IMR-90 (cell line): ENCODE results near the gene CD72. TPM values are rescaled to one million over a fixed set of nuclear protein-coding genes. Genes with fewer than 3 reads are reported as not detected.
A peak's percentile ranks its signal among the peaks of the same experiment; 100 is the strongest.
"Not testable (repeated sequence)": the region's sequence is repeated elsewhere in the genome, so short reads cannot be mapped to it uniquely, and the experiment has no call there.

Experiments
- ATAC-seq: fragments of 200-7000 bp; cut with Tn5 transposase; 2 replicates; pipeline ENCODE4 v1.9.1; 2020; ENCODE audit warnings: low read depth, mild to moderate bottlenecking, moderate library complexity
- BruUV-seq: library from RNA; stranded (reverse); fragments of 400-500 nt; replicated peaks from 2 replicates; lab custom pipeline; 2021; lab: Mats Ljungman, UMichigan
- CTCF ChIA-PET: fragments of 300-600 bp; formaldehyde crosslinking; extraction: SDS; loops from one replicate; lab custom pipeline; 2021; ENCODE audit warnings: antibody characterized with exemption; lab: Yijun Ruan, JAX
- POLR2A ChIA-PET: fragments of 300-600 bp; sonication (Branson Sonifier 250); formaldehyde crosslinking; loops from one replicate; lab custom pipeline; 2022; ENCODE audit warnings: antibody characterized with exemption; ENCODE audit not compliant: unreplicated experiment; lab: Charles Lee
- DNase-seq: peaks from one replicate; pipeline ENCODE4 v3.0.0; 2013
- H2AFZ ChIP-seq: replicated peaks from 2 replicates; pipeline ENCODE3; 2013; ENCODE audit warnings: low read length, mild to moderate bottlenecking; ENCODE audit not compliant: poor library complexity
- H2AK5ac ChIP-seq: 2 replicates; pipeline ENCODE4 v1.6.1; 2013; ENCODE audit warnings: low read depth, low read length, inconsistent platforms
- H2AK9ac ChIP-seq: replicated peaks from 2 replicates; pipeline ENCODE3; 2013; ENCODE audit warnings: mild to moderate bottlenecking, low read depth, low read length, moderate library complexity; ENCODE audit not compliant: poor library complexity
- H2BK120ac ChIP-seq: 2 replicates; pipeline ENCODE4 v1.6.1; 2013; ENCODE audit warnings: low read depth, low read length, inconsistent platforms
- H2BK15ac ChIP-seq: 3 replicates; pipeline ENCODE4 v1.6.1; 2013; ENCODE audit warnings: low read depth, low read length, inconsistent platforms
- H2BK20ac ChIP-seq: 2 replicates; pipeline ENCODE4 v1.6.1; 2013; ENCODE audit warnings: low read depth, mild to moderate bottlenecking, inconsistent platforms, low read length, moderate library complexity
- H2BK5ac ChIP-seq: 2 replicates; pipeline ENCODE4 v1.6.1; 2013; ENCODE audit warnings: mild to moderate bottlenecking, low read depth, low read length, inconsistent platforms; ENCODE audit not compliant: poor library complexity, severe bottlenecking
- H3K14ac ChIP-seq: replicated peaks from 2 replicates; pipeline ENCODE4 v1.6.1; 2013; ENCODE audit warnings: low read depth, low read length, inconsistent platforms
- H3K18ac ChIP-seq: 2 replicates; pipeline ENCODE4 v1.6.1; 2013; ENCODE audit warnings: low read depth, low read length, control low read depth
- H3K23ac ChIP-seq: 2 replicates; pipeline ENCODE4 v1.6.1; 2013; ENCODE audit warnings: low read depth, low read length, inconsistent platforms
- H3K27ac ChIP-seq: 2 replicates; pipeline ENCODE4 v1.5.1; 2013; ENCODE audit warnings: mild to moderate bottlenecking, control low read depth, low read length; ENCODE audit not compliant: insufficient read depth
- H3K27me3 ChIP-seq: 2 replicates; pipeline ENCODE4 v1.6.1; 2013; ENCODE audit warnings: low read length; ENCODE audit not compliant: control insufficient read depth, insufficient read depth
- H3K36me3 ChIP-seq: 2 replicates; pipeline ENCODE4 v1.6.1; 2013; ENCODE audit warnings: low read length, mixed read lengths; ENCODE audit not compliant: control insufficient read depth, insufficient read depth
- H3K4ac ChIP-seq: 2 replicates; pipeline ENCODE4 v1.6.1; 2013; ENCODE audit warnings: low read depth, low read length, inconsistent platforms
- H3K4me1 ChIP-seq: 2 replicates; pipeline ENCODE4 v1.6.1; 2013; ENCODE audit warnings: low read length, mixed read lengths; ENCODE audit not compliant: control insufficient read depth, insufficient read depth
- H3K4me2 ChIP-seq: 2 replicates; pipeline ENCODE4 v1.6.1; 2013; ENCODE audit warnings: low read depth, mild to moderate bottlenecking, control low read depth, low read length, moderate library complexity
- H3K4me3 ChIP-seq: 2 replicates; pipeline ENCODE4 v1.5.1; 2013; ENCODE audit warnings: low read depth, mild to moderate bottlenecking, control low read depth, low read length, moderate library complexity; ENCODE audit not compliant: insufficient read depth
- H3K56ac ChIP-seq: 2 replicates; pipeline ENCODE4 v1.6.1; 2013; ENCODE audit warnings: low read length, inconsistent platforms; ENCODE audit not compliant: insufficient read depth; ENCODE audit errors: extremely low read depth
- H3K79me1 ChIP-seq, 2 experiments: 2 replicates each; pipeline ENCODE4 v1.6.1; 2013; ENCODE audit warnings: low read length in 2 of 2, inconsistent platforms in 1 of 2, low read depth in 1 of 2
- H3K9ac ChIP-seq: 2 replicates; pipeline ENCODE4 v1.6.1; 2013; ENCODE audit warnings: low read depth, low read length, control low read depth
- H3K9me1 ChIP-seq: 2 replicates; pipeline ENCODE4 v1.6.1; 2013; ENCODE audit warnings: low read length, inconsistent platforms; ENCODE audit not compliant: insufficient read depth
- H3K9me3 ChIP-seq: 2 replicates; pipeline ENCODE4 v1.6.1; 2013; ENCODE audit warnings: low read length; ENCODE audit not compliant: control insufficient read depth, insufficient read depth
- H4K20me1 ChIP-seq: 2 replicates; pipeline ENCODE4 v1.6.1; 2013; ENCODE audit warnings: low read length, inconsistent platforms; ENCODE audit not compliant: insufficient read depth
- H4K5ac ChIP-seq: 2 replicates; pipeline ENCODE4 v1.6.1; 2013; ENCODE audit warnings: mild to moderate bottlenecking, low read depth, low read length, control low read depth
- H4K8ac ChIP-seq, 2 experiments: 2 replicates each; pipeline ENCODE4 v1.6.1; 2013; ENCODE audit warnings: low read depth in 2 of 2, low read length in 2 of 2, control low read depth in 1 of 2, inconsistent platforms in 1 of 2
- H4K91ac ChIP-seq: 2 replicates; pipeline ENCODE4 v1.6.1; 2013; ENCODE audit warnings: low read depth, low read length, inconsistent platforms; ENCODE audit not compliant: insufficient read depth
- MAFK ChIP-seq: IDR thresholded peaks from 2 replicates; pipeline ENCODE4 v1.6.1; 2012; ENCODE audit warnings: low read depth, low read length, improper control_type of control experiment
- RFX5 ChIP-seq: IDR thresholded peaks from 2 replicates; pipeline ENCODE4 v1.8.0; 2012; ENCODE audit warnings: low read depth, mild to moderate bottlenecking, low read length, moderate library complexity
- WGBS, 2 experiments: methylation state at CpG; one replicate each; pipeline versions ENCODE4 v1.1.5 to v1.1.7; 2013; ENCODE audit warnings: missing lambda C conversion rate in 2 of 2; ENCODE audit not compliant: insufficient read length in 1 of 2; ENCODE audit errors: extremely low coverage in 2 of 2; 5-methylcytosine and 5-hydroxymethylcytosine counted together
- dilution Hi-C: fragments of 300-500 bp; cut with HindIII; formaldehyde crosslinking; loops from one replicate; pipeline ENCODE4 v1.14.3; 2018; ENCODE audit warnings: low sequenced_read_pairs; ENCODE audit not compliant: unreplicated experiment
- in situ Hi-C: fragments of 300-500 bp; cut with MboI; formaldehyde crosslinking; loops from 3 replicates; pipeline ENCODE4 v1.14.3; 2019; ENCODE audit warnings: low sequenced_read_pairs, inconsistent platforms, mixed read lengths
- intact Hi-C: fragments of 100-400 bp; cut with micrococcal nuclease; formaldehyde crosslinking; loops from 2 replicates; pipeline ENCODE4 v1.10.0; 2022
- polyA plus RNA-seq, 3 experiments: library from polyadenylated mRNA; depleted of rRNA; stranded (reverse); fragments of >200 nt; gene quantifications; 2 replicates each; pipeline ENCODE4 v1.2.3, GENCODE V29; 2012; ENCODE audit warnings: low replicate concordance in 1 of 3
- total RNA-seq: library from RNA; depleted of rRNA; stranded (reverse); fragments of >200 nt; gene quantifications from 2 replicates; pipeline ENCODE4 v1.2.3, GENCODE V29; 2012

The CD72 gene
- total and polyA plus RNA-seq, 2 of the 4 experiments (the other 2 are of a cell fraction) = 0.36 to 0.58 TPM

GRCh38 chr9:35612843-35613242 lies 5.4 kb downstream of the CD72 start:
- Histone ChIP-seq H3K9ac (no peak overlapping the region), H3K4me1 (no peaks in the 10 kb centered on the region), H2BK15ac (no peak overlapping the region), H2BK20ac (no peak overlapping the region), H4K8ac (no peak overlapping the region), H3K9me3 (no peaks in the 10 kb centered on the region; the same call in 1 of the 2 replicates), H4K20me1 (no peaks in the 10 kb centered on the region), H3K56ac (no peak overlapping the region), H3K23ac (no peak overlapping the region), H2AFZ (no peak overlapping the region), H2BK120ac (no peak overlapping the region), H4K91ac (no peak overlapping the region), H3K36me3 (peaks cover 22% of the 10 kb centered on the region), H3K18ac (no peak overlapping the region), H3K14ac (no peak overlapping the region), H3K4me3 (no peak overlapping the region), H4K5ac (no peak overlapping the region), H3K79me1 (peaks cover 0 to 3% of the 10 kb centered on the region in 2 experiments; a peak in 1 of 4 replicates), H2AK5ac (no peak overlapping the region), H3K9me1 (no peaks in the 10 kb centered on the region), H3K27me3 (peaks cover 41% of the 10 kb centered on the region), H2AK9ac (no peak overlapping the region), H3K4me2 (no peak overlapping the region), H2BK5ac (no peak overlapping the region), H3K27ac (no peak overlapping the region), H3K4ac (no peak overlapping the region)
- intact Hi-C loops (no loop called here), dilution Hi-C loops (no loop called here), in situ Hi-C loops (no loop called here)
- no peak for ATAC-seq
- DNase-seq = no peak
- TF ChIP-seq MAFK (peak; percentile 54; the same call in 1 of the 2 replicates), RFX5 (no peak)
- ChIA-PET POLR2A (no interaction called here), CTCF (interaction anchor here (2.1 to 2.3 kb wide), 2 partner anchors 13 to 32 kb away, joined by 5 to 13 read pairs; no protein-coding TSS in a partner anchor)
- BruUV-seq = no TSS peak
- WGBS, 2 experiments = no CpG with 5 or more reads among the region's 2 CpGs

DNA sequence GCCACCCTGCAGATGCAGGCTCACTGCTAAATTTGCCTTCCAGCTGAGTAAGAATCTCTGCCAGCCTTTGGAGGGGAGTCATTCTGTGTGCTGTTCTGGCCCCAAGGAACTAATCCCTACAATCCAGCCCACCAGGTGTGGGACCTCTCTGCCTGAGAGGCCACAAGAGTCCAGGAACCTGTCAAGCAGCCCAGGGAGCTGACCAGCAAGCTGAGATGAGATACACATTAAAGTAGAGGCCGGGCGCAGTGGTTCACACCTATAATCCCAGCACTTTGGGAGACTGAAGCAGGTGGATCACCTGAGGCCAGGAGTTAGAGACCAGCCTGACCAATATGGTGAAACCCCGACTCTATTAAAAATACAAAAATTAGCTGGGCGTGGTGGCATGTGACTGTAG lies 6.1 kb downstream of the CD72 start:
- H4K91ac ChIP-seq, ATAC-seq, H2BK15ac ChIP-seq, H3K9ac ChIP-seq, H3K23ac ChIP-seq, H2AFZ ChIP-seq, H2BK20ac ChIP-seq, H3K4me2 ChIP-seq, H2AK5ac ChIP-seq, in situ Hi-C loops, H4K5ac ChIP-seq, BruUV-seq, H3K14ac ChIP-seq, dilution Hi-C loops, H4K20me1 ChIP-seq, H3K27ac ChIP-seq, H2BK120ac ChIP-seq, H3K4me1 ChIP-seq, H3K79me1 ChIP-seq, H3K4me3 ChIP-seq, H4K8ac ChIP-seq, DNase-seq, H3K9me3 ChIP-seq, H3K18ac ChIP-seq, H3K9me1 ChIP-seq, H2BK5ac ChIP-seq, H2AK9ac ChIP-seq, H3K4ac ChIP-seq, intact Hi-C loops, H3K56ac ChIP-seq: not testable (repeated sequence)
- ChIA-PET CTCF (interaction anchor here (1.0 to 2.3 kb wide), 4 partner anchors 8 to 76 kb away, joined by 3 to 13 read pairs (median 4); no protein-coding TSS in a partner anchor), POLR2A (interaction anchor here (0.5 kb wide), 1 partner anchor 136 kb away, joined by 3 read pairs; no protein-coding TSS in a partner anchor)
- Histone ChIP-seq H3K36me3 (peaks cover 27% of the 10 kb centered on the region), H3K27me3 (peaks cover 34% of the 10 kb centered on the region)
- WGBS, 2 experiments = 80% methylated on average over 2 of the region's 4 CpGs; no CpG with 5 or more reads in 1 of the 2 experiments
